ENCODE measurements around the gene ATG9B. TPM values are rescaled to one million over a fixed set of nuclear protein-coding genes. Genes with fewer than 3 reads are reported as not detected.
A peak's percentile ranks its signal among the peaks of the same experiment; 100 is the strongest.

The ATG9B gene
- total and polyA plus RNA-seq, 2 of the 13 experiments (the other 11 are each of a cell fraction or from before 2014, with no cell fraction given), result 0.24 TPM; not detected in 1

DNA sequence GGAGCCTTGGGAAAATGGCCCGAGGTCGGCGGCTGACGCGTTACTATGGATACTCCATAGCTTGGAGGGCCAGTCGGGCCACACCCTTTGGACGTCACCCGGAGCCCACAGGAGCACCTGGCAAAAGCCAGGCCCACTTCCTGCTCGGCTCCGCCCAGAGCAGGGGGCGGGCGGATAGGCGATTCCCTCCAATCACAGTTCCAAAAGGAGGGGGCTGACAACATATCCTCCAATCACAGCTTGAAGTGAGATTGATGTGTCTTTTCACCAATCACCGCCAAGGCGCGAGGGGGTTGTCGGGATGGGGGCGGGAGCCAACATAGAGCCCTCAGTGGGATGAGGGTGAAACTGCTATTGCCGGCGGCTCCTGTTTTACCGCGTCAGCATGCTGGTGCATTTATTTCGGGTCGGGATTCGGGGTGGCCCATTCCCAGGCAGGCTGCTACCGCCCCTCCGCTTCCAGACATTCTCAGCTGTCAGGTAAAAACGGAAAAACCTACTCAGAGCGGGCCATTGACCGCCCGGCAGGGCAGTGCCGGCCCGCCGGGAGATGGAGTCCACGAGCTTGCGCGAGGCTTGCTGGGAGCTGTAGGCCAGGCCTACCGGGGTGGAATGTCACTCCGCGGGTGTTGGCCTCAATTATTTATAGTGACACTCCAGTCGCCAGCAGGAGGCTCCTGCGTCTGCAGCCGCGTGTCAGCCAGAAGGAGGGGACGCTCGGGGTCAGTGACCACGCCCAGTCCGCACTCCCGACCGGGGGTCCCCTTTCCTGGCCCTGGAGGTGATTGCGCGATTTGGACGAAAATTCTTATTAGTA is 4.0 kb upstream of the ATG9B start, which contains the start of gene ABCB8 (continued):
- peak; percentile 88; the same call in 1 of the 2 replicates for TF ChIP-seq ZNF350 (CRISPR knock-in tag; IDR thresholded peaks at IDR 0.05; ENCODE audit: borderline replicate concordance, low read depth)
- no peak for TF ChIP-seq ZNF737 (CRISPR knock-in tag; IDR thresholded peaks at IDR 0.05; ENCODE audit: borderline replicate concordance)
- TF ChIP-seq CENPT (CRISPR knock-in tag; IDR thresholded peaks at IDR 0.05; ENCODE audit: low read depth), result no peak
- TF ChIP-seq, protein P1, sequence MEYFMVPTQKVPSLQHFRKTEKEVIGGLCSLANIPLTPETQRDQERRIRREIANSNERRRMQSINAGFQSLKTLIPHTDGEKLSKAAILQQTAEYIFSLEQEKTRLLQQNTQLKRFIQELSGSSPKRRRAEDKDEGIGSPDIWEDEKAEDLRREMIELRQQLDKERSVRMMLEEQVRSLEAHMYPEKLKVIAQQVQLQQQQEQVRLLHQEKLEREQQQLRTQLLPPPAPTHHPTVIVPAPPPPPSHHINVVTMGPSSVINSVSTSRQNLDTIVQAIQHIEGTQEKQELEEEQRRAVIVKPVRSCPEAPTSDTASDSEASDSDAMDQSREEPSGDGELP (IDR thresholded peaks at IDR 0.05; ENCODE audit: borderline replicate concordance, low read depth), result peak; percentile 66; the same call in 1 of the 2 replicates
- TF ChIP-seq KDM5B (CRISPR knock-in tag; IDR thresholded peaks at IDR 0.05; ENCODE audit: borderline replicate concordance), result peak; percentile 69
- TF ChIP-seq RFXAP (CRISPR knock-in tag; IDR thresholded peaks at IDR 0.05; ENCODE audit: borderline replicate concordance), result peak; percentile 76; the same call in 1 of the 2 replicates
- TF ChIP-seq, protein P2, sequence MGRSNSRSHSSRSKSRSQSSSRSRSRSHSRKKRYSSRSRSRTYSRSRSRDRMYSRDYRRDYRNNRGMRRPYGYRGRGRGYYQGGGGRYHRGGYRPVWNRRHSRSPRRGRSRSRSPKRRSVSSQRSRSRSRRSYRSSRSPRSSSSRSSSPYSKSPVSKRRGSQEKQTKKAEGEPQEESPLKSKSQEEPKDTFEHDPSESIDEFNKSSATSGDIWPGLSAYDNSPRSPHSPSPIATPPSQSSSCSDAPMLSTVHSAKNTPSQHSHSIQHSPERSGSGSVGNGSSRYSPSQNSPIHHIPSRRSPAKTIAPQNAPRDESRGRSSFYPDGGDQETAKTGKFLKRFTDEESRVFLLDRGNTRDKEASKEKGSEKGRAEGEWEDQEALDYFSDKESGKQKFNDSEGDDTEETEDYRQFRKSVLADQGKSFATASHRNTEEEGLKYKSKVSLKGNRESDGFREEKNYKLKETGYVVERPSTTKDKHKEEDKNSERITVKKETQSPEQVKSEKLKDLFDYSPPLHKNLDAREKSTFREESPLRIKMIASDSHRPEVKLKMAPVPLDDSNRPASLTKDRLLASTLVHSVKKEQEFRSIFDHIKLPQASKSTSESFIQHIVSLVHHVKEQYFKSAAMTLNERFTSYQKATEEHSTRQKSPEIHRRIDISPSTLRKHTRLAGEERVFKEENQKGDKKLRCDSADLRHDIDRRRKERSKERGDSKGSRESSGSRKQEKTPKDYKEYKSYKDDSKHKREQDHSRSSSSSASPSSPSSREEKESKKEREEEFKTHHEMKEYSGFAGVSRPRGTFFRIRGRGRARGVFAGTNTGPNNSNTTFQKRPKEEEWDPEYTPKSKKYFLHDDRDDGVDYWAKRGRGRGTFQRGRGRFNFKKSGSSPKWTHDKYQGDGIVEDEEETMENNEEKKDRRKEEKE (IDR thresholded peaks at IDR 0.05), result no peak
- 0 out of 2 replicates have a peak, but pooled peaks have one; percentile 27 for TF ChIP-seq ZNF124 (CRISPR knock-in tag; IDR thresholded peaks at IDR 0.05)
- no peak for TF ChIP-seq ZFP36 (IDR thresholded peaks at IDR 0.05; ENCODE audit: borderline replicate concordance, low read depth, low read length, partially characterized antibody)
- no peak for TF ChIP-seq TEAD2 (CRISPR knock-in tag; IDR thresholded peaks at IDR 0.05)
- 0 out of 2 replicates have a peak, but pooled peaks have one; percentile 31 for TF ChIP-seq ZNF598 (CRISPR knock-in tag; IDR thresholded peaks at IDR 0.05; ENCODE audit: borderline replicate concordance)
- peak; percentile 70; the same call in 1 of the 2 replicates for TF ChIP-seq RNF2 (conservative IDR thresholded peaks at IDR 0.05; ENCODE audit: low read depth)
- 0 out of 2 replicates have a peak, but pooled peaks have one; percentile 34 for TF ChIP-seq ZSCAN21 (CRISPR knock-in tag; IDR thresholded peaks at IDR 0.05; ENCODE audit: borderline replicate concordance)
- TF ChIP-seq, protein P3, sequence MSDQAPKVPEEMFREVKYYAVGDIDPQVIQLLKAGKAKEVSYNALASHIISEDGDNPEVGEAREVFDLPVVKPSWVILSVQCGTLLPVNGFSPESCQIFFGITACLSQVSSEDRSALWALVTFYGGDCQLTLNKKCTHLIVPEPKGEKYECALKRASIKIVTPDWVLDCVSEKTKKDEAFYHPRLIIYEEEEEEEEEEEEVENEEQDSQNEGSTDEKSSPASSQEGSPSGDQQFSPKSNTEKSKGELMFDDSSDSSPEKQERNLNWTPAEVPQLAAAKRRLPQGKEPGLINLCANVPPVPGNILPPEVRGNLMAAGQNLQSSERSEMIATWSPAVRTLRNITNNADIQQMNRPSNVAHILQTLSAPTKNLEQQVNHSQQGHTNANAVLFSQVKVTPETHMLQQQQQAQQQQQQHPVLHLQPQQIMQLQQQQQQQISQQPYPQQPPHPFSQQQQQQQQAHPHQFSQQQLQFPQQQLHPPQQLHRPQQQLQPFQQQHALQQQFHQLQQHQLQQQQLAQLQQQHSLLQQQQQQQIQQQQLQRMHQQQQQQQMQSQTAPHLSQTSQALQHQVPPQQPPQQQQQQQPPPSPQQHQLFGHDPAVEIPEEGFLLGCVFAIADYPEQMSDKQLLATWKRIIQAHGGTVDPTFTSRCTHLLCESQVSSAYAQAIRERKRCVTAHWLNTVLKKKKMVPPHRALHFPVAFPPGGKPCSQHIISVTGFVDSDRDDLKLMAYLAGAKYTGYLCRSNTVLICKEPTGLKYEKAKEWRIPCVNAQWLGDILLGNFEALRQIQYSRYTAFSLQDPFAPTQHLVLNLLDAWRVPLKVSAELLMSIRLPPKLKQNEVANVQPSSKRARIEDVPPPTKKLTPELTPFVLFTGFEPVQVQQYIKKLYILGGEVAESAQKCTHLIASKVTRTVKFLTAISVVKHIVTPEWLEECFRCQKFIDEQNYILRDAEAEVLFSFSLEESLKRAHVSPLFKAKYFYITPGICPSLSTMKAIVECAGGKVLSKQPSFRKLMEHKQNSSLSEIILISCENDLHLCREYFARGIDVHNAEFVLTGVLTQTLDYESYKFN (CRISPR knock-in tag; conservative IDR thresholded peaks at IDR 0.05), result peak; percentile 25; the same call in 1 of the 2 replicates
- TF ChIP-seq, protein P4, sequence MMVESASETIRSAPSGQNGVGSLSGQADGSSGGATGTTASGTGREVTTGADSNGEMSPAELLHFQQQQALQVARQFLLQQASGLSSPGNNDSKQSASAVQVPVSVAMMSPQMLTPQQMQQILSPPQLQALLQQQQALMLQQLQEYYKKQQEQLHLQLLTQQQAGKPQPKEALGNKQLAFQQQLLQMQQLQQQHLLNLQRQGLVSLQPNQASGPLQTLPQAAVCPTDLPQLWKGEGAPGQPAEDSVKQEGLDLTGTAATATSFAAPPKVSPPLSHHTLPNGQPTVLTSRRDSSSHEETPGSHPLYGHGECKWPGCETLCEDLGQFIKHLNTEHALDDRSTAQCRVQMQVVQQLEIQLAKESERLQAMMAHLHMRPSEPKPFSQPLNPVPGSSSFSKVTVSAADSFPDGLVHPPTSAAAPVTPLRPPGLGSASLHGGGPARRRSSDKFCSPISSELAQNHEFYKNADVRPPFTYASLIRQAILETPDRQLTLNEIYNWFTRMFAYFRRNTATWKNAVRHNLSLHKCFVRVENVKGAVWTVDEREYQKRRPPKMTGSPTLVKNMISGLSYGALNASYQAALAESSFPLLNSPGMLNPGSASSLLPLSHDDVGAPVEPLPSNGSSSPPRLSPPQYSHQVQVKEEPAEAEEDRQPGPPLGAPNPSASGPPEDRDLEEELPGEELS (CRISPR knock-in tag; IDR thresholded peaks at IDR 0.05), result 0 out of 2 replicates have a peak, but pooled peaks have one; percentile 22
- TF ChIP-seq JARID2 (CRISPR knock-in tag; IDR thresholded peaks at IDR 0.05; ENCODE audit: insufficient replicate concordance), result peak; percentile 11
- peak; percentile 97 for TF ChIP-seq ZNF143 (CRISPR knock-in tag; IDR thresholded peaks at IDR 0.05)
- TF ChIP-seq GATAD2A (CRISPR knock-in tag; IDR thresholded peaks at IDR 0.05), result 0 out of 2 replicates have a peak, but pooled peaks have one; percentile 11
